ENCODE data around the gene STK38L.
"Not testable (repeated sequence)": the region's sequence is repeated elsewhere in the genome, so short reads cannot be mapped to it uniquely, and the experiment has no call there.

Gene STK38L

DNA sequence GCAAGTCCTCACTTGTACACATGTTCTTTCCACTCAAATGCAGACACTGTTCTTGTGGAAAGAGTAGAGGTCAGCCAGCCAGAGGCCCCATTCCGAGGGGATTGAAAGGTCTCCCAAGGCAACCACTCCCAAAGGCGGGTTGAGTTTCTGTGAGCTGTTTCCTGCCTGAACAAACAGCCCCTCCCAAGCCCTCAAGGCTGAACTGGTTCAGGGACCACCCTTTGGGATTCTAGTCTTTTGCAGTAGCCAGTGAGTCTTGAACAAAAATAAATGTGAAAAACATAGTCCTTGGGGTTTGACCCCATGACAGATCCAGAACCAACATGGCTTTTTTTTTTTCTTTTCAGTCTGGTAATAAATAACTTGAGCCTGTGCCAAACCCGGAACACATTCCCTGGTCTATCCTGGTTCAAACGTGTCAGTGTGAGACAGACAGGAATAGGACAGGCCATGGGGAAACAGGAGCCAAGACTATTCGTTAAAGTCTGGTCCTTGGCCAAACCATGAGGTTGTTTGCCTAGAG is 17.6 kb upstream of the STK38L start:
- no peak for DNase-seq (ENCODE audit: low read depth in 2 of 3, low spot score in 1 of 3)

- no peak for DNase-seq (ENCODE audit: low read depth in 2 of 3, low spot score in 1 of 3)
Observed at GRCh38 chr12:27229367-27229766, 14.7 kb upstream of the STK38L start.

DNA sequence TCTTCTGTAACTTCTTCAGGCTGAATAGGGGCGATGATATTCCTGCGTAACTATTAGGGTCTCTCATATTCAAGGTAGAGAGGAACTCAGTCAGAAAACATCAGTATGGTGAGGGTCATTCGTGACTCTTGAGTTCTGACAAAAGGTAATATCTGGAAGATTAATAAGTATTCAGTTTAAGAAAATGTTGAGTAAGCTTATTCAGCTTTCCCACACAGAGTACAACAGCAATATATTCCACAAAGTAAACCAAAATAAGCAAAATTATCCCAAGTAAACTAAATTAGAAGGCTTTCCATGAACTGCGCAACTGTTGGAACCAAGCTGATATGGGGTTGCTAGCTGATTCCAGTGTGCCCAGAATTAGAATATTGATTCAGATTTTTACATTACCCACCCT is 12.7 kb upstream of the STK38L start:
- not testable (repeated sequence) for DNase-seq (ENCODE audit: low read depth in 2 of 3, low spot score in 1 of 3)

DNA sequence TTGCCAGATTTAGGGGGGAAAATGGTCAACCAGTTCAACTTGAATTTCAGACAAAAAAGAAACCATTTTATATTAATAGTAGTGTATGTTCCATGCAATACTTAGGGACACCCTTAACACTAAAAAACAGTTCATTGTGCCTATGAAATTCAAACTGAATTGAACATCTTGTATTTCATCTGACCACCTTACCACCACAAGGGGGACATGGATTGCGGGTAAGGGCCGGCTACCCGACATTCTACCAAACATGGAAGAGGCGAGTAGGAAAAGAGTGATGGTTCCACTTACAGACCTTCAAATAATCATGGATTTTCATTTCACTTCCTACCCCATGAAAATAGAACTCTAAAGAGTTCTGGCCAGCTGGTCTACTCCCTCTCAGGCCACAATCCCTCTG is 10.3 kb upstream of the STK38L start:
- DNase-seq (ENCODE audit: low read depth in 2 of 3, low spot score in 1 of 3): no peak

DNA sequence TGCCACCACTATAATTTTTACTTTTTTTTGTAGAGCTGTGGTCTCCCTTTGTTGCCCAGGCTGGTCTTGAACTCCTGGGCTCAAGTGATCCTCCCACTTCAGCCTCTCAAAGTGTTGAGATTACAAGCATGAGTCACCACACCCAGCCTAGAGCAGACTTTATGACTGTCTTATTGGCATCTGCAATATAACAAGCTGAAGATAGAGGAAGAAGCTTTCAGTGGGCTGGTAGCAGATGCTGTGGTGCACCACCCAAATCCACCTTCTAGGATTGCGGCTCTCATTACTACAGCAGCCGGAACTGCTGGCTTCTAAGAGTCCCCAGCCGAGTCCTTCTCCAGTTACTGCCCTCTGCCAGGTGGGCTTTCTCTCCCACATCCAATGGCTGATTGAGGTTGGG is 7.6 kb upstream of the STK38L start:
- DNase-seq (ENCODE audit: low read depth in 2 of 3, low spot score in 1 of 3): no peak

DNA sequence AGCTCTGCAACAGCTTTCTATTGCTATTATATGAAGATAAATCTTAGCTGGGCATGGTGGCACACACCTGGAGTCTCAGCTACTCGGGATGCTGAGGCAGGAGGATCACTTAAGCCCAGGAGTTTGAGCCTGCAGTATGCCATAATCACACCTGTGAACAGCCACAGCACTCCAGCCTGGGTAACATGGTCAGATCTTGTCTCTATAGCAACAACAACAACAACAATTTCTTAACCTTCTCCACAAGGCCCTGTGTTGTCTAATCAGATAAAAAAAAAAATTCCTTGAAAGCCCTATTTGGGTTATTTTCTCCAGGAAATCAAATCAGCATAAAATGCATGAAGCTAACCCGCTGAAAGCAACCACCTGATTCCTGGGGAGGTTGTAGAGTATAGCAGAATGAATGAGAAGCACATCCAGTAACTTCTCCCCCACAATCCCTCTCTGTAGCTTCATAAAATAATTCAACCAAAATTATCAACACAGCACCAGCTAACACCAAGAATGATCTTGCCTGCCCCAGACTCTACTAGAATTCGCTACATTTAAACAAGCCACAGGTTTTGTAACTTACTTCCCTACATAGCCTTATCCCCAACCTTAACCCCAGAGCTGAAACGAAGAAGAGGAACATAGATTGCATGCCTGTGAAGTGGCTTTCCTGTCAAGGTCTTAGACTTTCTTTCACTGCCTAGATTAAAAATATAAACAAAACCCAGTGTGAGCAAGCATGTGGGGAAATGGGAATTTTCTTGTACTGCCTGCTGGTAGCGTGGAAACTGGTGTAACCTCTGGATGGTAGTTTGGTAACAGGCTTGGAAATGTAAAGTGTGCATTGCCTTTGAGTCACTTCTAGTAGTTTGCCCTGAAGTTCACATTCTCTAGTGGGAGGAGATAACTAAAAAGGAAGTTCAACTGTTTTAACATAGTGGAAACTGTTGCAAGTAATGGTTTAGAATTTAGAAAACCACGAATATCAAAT is 6.0 kb upstream of the STK38L start:
- DNase-seq (ENCODE audit: low read depth in 2 of 3, low spot score in 1 of 3): no peak

DNA sequence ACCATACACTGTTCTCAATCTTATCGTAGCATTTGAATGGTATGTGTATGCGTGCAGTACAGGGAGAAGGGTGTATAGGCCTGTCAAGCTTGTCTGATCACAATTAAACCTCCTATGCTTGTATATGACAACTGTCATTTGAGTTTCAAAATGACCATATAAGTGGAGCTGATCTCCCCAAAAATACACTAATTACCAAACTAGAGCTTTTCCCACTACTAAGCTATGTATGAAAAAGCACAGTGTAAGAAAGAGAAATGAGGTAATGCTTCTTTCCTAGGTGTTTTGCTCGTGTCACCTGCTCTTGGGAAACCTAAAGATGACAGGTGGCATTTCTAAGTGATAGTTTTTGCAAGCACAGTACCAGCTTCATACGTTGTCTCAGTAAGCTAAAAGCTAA is 1.1 kb upstream of the STK38L start:
- no peak for DNase-seq (ENCODE audit: low read depth in 2 of 3, low spot score in 1 of 3)

GRCh38 chr12:27244689-27245488 is 803 bp downstream of the STK38L start:
- DNase-seq (ENCODE audit: low read depth in 2 of 3, low spot score in 1 of 3): peak in 1 of 3 donors; percentile 9

- no peak for DNase-seq (ENCODE audit: low read depth in 2 of 3, low spot score in 1 of 3)
Observed at GRCh38 chr12:27246141-27246540, 2.1 kb downstream of the STK38L start.

GRCh38 chr12:27246774-27247173 is 2.7 kb downstream of the STK38L start:
- DNase-seq (ENCODE audit: low read depth in 2 of 3, low spot score in 1 of 3): no peak

GRCh38 chr12:27252934-27253333 is 8.8 kb downstream of the STK38L start:
- no peak for DNase-seq (ENCODE audit: low read depth in 2 of 3, low spot score in 1 of 3)

GRCh38 chr12:27253347-27253746 is 9.3 kb downstream of the STK38L start:
- DNase-seq (ENCODE audit: low read depth in 2 of 3, low spot score in 1 of 3): no peak

- no peak for DNase-seq (ENCODE audit: low read depth in 2 of 3, low spot score in 1 of 3)
Observed at GRCh38 chr12:27255806-27256205, 11.7 kb downstream of the STK38L start.

GRCh38 chr12:27257104-27257843 is 13.2 kb downstream of the STK38L start:
- DNase-seq (ENCODE audit: low read depth in 2 of 3, low spot score in 1 of 3): no peak

DNA sequence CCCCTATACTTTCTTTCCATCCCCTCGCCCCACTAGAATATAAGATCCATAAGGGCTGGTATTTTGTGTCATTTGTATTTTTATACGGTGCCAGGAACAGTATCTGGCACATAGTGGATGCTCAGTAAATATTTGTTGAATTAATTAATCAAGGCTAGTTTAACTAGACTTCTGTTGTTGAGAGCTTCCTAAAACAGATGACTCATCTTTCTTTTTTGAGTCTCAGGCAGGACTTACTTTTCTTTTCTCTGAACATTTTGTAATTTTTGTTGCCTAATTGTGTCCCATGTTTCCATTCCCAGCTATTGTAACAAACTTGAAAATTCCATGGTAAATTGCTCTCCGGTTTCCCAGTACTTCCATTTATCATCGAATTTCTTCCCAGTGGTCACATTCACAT is 16.7 kb downstream of the STK38L start:
- no peak for DNase-seq (ENCODE audit: low read depth in 2 of 3, low spot score in 1 of 3)

DNA sequence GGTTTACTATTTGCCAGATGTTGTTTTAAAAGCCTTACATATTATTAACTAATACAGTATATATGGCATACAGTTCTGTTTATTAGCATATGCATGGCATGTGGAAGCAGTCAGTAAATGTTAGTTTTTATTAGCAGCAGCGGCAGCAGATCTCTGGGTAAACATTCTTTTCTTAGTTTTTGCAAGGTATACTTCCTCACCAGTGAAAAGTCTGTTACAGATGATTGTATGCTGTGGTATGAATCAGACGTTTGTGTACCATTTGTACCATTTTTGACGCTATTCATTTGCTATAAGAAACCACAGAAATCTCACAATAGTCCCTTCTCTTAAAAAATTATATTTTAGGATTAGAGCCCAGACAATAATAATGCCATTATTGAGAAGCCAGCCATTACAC is 17.8 kb downstream of the STK38L start:
- no peak for DNase-seq (ENCODE audit: low read depth in 2 of 3, low spot score in 1 of 3)

DNA sequence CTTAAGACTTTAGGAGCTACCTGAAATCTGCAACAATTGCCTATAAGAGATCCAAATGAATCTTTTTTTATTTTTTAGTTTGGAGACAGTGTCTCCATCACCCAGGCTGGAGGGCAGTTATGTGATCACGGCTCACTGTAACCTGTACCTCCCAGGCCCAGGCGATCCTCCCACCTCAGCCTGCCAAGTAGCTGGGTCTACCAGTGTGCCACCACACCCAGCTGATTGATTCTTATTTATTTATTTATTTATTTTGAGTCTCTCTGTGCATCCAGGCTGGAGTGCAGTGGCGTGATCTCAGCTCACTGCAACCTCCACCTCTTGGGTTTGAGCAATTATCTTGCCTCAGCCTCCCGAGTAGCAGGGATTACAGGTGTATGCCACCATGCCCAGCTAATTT is 26.1 kb downstream of the STK38L start:
- DNase-seq (ENCODE audit: low read depth in 2 of 3, low spot score in 1 of 3): no peak

DNA sequence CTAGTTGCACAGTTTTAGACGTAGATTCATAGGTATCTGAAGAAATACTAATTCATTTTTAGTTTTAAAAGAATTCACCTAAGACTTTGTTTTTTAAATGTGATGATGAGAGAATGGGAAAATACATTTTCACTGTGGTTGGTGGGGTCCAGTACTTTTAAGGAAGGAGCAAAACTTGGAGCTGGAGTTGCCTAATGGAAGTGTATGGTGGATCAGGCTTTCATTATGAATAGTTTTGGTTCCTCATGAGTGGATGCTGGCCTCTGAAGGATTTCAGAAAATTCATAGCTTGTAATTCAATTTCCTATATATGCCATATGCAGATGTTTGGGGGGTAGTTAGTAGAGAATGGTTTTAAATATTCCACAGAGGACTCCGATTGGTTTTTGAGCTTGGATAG is 27.1 kb downstream of the STK38L start:
- DNase-seq (ENCODE audit: low read depth in 2 of 3, low spot score in 1 of 3): no peak

GRCh38 chr12:27272373-27273028 is 28.4 kb downstream of the STK38L start:
- DNase-seq (ENCODE audit: low read depth in 2 of 3, low spot score in 1 of 3): no peak

GRCh38 chr12:27273114-27273513 is 29.0 kb downstream of the STK38L start:
- no peak for DNase-seq (ENCODE audit: low read depth in 2 of 3, low spot score in 1 of 3)

GRCh38 chr12:27274706-27275105 is 30.6 kb downstream of the STK38L start:
- DNase-seq (ENCODE audit: low read depth in 2 of 3, low spot score in 1 of 3): no peak
